HG03575 (cell line): ENCODE results near the gene KIF4B.

Experiments used
- ATAC-seq: cut with Tn5 transposase; IDR thresholded peaks from one replicate; pipeline ENCODE4 v1.9.1; 2021; ENCODE audit not compliant: unreplicated experiment, insufficient number of reproducible peaks, low FRiP score; ENCODE audit errors: extremely low read depth

The KIF4B gene

DNA sequence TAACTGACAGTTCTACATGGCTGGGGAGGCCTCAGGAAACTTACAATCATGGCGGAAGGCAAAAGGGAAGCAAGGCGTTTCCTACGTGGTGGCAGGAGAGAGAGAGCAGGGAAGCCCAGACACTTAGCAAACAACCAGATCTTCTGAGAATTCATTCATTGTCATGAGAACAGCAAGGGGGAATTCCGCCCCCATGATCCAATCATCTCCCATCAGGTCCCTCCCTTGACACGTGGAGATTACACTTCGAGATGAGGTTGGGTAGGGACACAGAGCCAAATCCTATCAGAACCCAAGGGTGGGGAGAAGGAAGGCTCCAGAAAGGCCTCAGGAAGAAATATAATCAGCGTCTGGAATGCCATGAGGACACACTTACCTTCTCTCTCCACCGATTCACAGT, 34.3 kb downstream of the KIF4B start:
- ATAC-seq: no peak

- ATAC-seq: no peak
Observed at GRCh38 chr5:155049569-155050383, 36.2 kb downstream of the KIF4B start.

DNA sequence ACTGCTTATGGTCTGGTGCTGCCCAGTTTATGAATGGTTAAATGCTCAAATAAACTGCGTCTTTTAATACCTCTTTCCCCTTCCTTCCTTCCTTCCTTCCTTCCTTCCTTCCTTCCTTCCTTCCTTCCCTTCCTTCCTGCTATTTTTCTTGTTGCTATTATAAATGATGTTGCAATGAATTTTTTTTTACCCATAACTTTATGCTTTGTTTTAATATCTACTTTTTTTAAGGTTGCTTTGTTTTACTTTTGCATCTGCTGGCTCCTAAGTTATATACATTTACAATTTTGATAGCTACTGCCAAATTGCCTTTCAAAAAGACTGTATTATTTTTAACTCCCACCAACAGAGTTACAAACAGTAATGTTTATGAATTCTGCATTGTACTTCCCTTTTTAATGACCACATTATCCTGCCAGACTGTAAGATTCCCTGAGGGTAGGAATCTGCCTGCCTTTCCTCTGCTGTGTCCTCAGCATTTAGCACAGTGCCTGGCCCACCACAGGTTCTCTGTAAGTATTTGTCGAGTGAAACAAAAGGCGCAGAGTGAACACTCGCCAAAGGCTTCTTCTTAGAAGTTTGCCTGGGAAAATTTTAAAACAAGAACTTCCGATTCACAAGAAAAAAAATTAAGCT, 36.9 kb downstream of the KIF4B start:
- no peak for ATAC-seq

GRCh38 chr5:155052532-155052931, 39.0 kb downstream of the KIF4B start:
- ATAC-seq: no peak

GRCh38 chr5:155053501-155053900, 39.9 kb downstream of the KIF4B start:
- ATAC-seq: no peak

- no peak for ATAC-seq
Observed at GRCh38 chr5:155056644-155057269, 43.2 kb downstream of the KIF4B start.

DNA sequence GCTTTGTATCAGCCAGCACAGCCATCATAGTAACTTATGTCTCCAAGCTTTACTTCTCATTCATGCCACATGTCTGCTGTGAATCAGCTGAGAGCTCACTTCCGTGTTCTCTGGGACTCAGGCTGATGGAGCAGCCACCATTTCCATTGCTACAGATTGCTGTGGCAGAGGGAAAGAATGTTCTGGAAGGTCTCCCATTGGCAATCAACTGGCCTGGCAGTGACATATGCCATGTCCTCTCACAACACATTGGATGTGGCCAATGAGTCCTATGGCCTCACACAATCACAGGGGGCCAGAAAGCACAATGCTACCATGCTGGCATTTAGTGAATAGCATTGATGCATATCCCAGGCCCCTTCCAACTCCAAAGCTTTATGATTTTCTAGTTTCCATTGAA, 44.1 kb downstream of the KIF4B start:
- ATAC-seq: no peak

GRCh38 chr5:155064580-155064979, 51.0 kb downstream of the KIF4B start:
- no peak for ATAC-seq

DNA sequence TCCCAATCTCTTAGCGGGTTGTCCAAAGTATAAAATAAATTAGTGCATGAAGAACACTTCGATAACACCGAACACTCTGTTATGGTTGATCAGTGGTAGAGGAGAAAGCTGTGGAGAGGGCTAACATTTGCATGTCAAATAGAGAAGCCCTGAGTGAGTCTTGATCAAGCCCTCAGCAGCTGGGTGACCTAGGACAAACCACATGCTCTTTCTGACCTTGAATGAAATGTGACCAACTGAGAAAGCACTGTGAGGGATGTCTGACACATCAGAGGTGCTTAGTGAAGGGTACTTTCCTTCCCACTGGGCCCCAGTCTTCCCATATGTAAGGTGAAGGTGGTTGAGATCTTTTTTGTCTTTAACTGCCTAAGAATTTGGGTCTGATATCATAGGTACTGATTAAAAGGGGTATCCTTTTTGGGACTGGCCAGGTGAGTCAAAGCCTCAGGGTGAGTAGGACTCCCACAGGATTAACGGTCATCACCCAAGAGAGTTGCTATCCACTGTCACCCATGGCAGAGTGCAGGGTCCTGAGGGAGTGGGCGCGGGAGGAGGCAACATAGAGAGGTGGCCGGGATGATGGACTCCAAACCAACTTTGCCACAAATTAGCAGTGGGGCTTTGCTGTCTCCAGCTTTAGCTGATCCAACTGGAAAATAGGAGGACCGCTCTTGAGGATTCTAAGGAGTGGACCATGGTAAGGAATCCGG, 53.5 kb downstream of the KIF4B start:
- no peak for ATAC-seq
